GM19463 (cell line): ENCODE results near the gene DSC3.

Experiments
- ATAC-seq: cut with Tn5 transposase; IDR thresholded peaks from one replicate; pipeline ENCODE4 v1.9.1; 2021; ENCODE audit warnings: mild to moderate bottlenecking, moderate library complexity; ENCODE audit not compliant: unreplicated experiment

Gene DSC3

DNA sequence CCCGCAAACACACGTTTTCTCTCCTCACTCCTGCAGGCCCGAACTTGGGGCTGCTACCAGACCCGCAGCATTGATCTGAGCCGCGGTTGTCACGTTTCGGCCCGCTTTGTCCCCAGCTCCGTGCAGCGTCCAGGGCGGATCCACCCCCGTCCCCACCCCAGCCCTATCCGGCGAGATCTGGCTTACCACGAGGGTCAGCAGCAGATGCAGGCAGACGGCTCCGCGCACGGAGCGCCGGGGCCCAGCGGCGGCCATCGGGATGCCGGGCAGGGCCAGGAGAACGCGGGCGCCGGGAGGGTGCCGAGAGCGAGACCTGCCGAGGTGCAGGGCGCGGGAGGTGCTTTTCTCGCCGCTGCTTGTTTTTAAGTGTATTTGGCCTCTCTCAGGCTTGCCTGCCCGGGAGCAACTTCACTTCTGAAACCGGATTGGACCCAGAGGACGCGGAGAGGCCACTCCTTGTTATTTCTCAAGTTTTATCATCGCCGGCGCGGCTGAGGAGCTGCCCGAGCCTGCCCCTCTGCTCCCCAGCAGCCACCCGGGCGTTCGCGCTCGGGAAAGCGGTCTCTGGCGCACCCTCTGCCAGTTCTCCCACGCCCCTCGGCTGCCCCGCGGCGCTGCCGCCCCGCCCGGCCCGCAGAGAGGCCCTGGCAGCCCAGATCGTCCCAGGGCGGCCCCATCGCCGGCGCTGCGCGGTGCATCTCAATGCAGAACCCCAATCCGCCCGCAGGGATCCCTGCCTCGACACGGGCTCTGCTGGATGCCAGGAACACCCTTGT is at the start of gene DSC3:
Gene DSC3, minus strand, starts transcription at position 337 of the 776 bp plus-strand sequence. Its CDS starts 82 bp downstream, at position 255.
- ATAC-seq, result no peak

DNA sequence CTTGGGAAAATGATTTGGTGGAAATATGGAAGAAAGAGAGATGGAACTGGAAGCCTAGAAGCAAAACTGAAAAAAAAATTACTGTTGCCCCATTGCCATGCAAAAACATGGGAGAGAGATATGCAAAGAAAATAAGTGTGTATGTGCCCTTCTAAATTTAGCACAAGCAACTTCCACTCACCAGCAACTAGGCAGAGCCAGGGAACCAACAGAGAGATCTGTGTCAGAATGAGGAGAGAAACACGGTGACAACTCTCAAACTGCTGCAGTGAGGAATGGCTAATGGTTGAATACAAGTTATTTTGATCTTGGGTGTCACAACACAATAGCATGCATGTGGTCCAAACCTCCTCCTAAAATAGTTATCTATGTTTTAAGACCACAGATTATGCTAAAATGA is 48.8 kb upstream of the DSC3 start:
- no peak for ATAC-seq

DNA sequence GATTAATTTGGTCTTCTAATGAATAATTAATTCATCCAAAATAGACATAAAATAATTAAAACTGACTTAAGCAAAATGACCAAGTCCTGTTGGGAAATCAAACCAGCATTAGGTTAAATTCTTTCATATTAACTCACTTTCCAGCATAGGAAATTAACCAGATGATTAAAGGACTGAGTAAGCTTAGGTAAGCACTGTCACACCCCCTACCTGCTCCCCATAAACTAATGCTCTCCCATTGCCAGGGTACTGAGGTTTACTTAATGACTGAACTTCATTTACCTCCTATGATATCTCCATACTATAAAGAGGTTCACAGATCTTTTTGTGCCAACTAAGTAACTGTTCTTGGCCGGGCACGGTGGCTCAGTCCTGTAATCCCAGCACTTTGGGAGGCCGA is 46.0 kb upstream of the DSC3 start:
- ATAC-seq, result no peak

DNA sequence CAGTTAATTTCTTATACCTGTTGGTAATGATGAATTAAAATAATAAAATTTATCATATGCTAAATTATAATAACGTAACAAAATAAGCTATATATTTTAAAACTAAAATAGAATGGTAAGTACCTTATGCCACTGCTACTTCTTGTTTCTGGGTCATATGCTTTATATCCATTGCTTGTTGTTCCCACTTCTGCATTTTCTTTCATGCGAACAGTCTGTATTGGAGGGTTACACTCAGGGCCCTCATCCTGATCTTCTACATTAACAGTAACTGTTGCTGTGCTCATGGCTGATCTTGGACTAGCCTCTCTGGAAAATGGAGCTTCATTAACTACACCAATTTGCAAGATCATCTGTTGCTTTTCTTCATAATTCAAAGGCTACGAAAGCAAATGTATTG is 37.4 kb upstream of the DSC3 start:
- no peak for ATAC-seq

DNA sequence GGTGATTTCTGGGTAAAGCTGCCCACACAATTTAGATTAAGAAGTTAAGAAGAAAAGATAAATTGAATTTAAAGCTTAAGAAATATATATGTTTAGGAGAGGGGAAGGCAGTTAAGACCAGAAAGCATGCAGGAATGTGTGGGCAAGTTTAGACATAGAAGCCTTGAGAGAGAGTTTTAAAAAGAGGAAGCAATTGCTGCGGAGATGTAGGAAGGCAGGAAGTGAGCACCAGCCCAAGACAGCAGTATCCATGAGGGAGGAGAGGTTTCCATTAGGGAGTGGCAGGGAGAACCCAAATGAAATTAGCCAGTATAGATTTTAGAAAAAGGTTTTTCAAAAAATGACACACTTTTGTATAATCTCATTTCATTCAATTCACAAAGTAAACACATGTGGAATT is 35.3 kb upstream of the DSC3 start:
- no peak for ATAC-seq

DNA sequence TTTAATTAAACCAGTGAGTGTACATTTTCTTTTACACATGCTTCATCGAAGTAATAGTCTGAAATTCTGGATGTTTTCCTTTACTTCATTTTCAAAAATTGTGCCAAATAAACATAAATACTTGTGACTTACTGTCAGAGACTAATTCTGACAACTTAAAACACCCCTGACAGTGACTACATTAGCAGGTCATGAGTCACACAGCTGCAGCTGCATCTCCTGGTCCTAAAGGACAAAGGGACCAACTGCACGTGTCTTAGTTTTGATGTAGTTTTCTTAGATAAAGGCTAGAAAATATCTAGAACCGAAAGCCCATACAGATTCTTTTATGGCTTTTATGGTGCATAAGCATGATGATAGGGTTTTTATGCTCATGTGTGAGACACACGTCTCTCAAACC is 29.6 kb upstream of the DSC3 start:
- no peak for ATAC-seq

DNA sequence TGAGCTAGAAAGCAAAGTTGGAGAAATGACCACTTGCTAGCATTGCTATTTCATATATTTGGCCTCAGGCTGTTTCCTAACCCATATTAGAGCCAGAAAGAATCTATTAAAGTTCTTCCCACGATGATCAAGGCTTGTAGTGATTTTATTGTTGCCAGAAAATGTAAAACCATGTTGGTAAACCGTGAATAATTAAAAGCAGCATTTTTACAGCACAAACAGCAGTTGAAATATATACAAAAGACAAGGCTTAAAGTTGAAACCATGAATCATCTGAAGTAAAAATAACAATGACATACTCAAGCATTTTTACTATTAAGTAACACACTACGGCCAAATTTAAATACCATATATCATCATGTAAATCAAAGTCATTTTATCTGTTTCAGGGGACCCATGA is 27.7 kb upstream of the DSC3 start:
- ATAC-seq, result no peak

DNA sequence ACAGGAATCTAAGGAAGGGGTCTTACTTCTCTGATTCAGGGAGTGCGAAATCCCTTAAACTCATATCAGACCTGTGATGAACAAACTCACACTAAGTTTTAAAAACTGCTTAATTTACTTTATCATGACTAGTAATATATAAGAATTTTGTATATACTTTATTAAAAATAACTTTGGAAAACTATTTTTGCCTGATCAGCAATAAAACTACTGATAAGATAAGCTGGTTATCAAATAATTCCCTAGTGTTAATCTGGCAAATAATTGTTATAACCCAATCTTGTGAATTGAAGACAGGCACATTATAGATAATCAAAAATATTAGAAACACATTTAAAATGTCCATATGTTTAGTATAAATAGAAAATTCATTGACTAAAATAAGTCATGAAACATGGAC is 23.7 kb upstream of the DSC3 start:
- ATAC-seq, result no peak

DNA sequence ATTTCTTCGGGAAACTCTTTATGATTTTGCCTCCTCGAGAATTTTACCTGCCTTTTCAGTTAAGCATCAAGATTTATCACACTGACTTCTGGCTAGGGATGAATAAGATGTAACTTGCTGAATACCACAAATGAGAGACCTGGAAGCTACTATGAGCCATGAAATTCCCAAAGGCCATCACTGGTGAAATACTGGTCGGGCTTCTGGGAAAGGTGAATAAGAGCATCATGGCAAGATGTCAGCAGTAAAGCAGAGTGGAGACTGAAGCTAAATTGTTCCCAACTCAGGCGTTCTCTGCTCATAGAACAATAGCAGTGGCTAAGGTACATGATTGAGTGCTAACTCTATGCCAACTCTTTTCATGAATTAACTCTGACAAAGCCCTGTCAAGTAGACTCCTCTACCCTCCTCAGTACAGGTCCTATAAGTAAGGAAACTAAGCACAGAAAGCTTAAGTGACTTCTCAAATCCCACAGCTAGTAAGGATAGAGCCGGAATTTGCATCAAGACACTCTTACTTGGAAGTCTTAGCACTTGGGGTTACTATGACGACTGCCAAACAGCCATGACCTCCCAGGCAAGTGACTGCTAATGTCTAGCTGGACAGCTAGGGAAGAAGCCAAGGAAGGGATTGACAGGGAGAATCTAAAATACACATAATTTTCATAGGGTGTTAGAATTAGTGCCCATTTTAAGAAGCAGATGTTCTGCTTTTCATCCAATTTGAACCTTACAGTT is 22.7 kb upstream of the DSC3 start:
- ATAC-seq, result no peak

DNA sequence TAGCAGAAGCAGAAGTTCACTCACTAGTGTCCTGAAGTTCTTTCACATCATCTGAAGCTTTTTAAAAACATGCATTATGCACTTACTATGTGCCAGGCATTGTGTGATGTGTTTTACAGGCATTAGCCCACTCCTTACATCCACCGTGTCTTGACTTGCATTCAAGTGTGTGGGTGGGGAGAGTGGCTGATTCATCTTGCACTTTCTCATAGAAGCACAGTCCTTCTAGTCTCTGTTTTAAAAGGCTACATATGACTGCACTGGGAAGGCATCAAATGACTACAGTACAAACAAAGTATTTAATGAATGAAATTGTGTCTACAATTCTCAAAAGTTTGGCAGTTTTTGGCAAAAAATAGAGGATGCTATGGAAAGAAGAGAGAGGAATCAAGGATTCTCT is 21.6 kb upstream of the DSC3 start:
- peak; percentile 79 for ATAC-seq

DNA sequence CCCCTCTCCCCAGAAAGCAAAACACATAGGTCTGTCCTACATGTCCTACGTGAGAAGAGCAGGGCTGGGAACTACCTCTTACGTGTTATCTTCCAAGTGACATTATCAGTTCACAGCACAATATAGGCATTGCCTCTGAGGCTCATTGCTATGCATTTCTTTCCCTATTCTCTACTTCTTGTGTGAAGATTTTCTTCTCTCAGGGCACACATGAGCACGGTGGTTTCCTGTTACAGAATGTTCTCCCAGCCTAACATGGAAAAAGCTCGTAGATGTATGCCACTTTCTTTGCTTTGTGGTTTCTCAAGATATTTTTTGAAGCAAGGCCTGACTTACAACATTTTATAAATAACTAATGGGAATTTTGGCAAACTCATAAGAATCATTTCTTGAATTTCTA is 19.4 kb upstream of the DSC3 start:
- peak; percentile 47 for ATAC-seq

DNA sequence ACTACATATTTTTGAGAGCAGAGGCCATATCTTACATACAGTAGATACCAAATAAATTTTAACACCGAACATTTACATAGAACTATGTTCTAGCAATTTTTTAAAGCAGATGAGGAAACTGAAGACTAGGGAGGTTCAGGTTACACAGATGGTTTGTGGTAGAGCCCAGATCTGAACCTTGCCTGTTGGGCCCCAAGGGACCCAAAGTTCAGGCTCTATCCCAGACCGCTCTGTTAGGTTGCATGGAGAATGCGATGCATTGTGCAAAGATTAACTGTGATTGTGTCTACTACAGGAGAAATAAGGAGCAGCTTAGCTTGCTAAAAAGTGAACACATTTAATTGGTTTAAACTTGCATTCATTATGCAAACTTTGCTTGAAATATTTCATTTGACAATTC is 16.4 kb upstream of the DSC3 start:
- ATAC-seq, result no peak

DNA sequence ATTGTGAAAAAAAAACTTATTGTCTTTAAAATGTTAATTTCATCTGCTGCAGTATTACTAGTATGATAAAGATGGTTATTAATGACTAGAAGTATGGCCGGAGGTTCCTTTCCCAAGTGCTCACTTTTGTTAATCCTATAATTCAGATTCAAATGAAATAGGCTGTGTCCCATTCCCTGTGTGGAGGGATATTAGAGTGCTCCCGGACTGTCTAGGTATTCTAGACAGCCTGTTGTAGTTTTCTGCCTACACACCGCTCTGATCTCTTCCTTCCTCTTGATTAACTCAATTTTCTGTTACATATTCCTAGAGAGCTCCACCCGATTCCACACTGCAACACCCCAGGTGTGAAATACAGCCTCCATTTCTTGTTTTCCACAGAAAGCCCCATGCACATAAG is 15.4 kb upstream of the DSC3 start:
- no peak for ATAC-seq

DNA sequence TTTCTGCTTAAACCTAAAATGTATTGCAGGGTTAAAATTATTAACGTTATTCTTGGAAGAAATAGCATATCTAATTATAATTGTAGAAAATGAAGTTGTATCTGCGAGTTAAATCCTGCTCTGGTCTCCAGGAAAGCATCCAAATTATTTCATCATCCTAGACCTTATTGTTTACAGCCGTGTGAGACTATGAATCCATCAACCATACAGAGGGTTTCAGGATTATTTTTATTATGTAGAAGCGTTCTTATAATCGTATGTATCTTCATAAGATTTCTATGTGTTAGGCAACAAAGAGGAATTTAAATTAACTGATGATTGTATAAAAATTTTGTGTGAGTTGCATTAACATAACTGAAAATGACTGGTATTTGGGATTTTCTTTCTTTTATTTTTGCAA is 14.5 kb upstream of the DSC3 start:
- ATAC-seq, result no peak

DNA sequence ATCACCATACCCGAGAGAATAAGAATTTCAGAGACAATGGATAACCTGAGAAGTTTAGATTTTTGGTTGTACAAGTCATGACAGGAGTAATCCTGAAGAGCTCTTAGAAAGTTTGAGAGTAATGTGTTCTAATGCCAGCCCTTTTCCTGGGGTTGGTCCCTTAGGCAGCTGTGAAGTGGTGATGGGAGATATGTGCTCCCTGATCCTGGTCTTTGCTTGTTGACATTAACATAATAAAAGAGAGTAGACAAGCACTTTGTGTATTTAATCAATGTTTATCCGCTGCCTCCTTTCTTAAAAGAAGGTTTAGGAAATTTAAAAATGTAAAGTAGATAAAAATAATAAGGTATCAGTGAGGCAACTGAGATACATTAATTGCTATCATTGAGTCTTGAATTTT is 13.8 kb upstream of the DSC3 start:
- no peak for ATAC-seq

DNA sequence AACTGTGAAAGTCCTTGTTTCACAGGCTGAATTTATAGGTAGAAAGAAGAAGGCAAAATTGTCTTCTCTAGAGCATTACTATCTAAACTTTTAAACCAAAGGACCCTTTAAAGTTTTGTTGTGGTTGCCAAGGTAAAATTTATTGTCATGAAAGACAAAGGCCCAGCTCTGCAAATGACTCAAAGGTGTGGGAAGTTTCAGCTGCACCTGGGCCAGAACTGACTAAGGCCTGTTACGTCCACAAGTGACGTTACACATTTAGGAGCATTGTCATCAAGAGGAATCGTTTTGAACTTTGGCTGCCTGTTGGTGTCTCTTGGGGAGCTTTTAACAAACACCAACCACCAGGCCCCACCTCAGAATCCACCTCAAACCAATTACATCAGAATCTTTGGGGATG is 8.1 kb upstream of the DSC3 start:
- ATAC-seq, result no peak

DNA sequence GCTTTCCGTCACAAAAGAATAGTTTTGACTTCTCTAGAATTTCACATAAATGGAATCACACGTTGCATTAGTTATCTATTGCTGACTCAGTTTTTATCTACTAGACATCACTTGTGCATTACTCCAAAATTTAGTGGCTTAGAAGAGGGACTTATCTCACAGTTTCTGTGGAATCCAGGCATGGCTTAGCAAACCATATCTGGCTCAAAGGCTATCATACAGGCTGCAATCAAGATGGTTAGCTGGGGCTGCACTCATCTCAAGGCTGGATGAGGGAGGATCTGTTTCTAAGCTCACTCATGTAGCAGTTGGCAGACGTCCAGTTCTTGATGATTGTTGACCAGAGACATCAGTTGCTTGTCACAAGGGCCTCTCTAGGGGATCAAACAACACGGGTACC is 6.6 kb upstream of the DSC3 start:
- no peak for ATAC-seq

DNA sequence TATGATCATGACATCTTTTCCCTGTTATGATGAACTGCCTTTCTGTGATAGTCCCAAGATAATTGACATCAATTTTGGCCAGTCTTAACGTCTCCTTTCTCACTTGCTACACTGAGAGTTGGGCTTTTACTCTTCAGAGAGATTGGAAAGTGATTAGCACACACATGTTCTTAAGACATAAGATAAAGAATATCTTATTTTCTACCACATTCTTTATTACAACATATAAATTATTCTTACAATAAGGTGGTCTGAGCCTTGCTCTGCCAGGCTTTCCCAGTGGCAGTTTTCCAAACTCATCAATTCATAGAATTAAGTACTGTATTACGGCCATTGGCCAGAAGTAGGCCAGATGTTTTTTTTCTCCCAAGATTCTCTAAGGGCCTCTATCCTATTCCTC is 5.7 kb upstream of the DSC3 start:
- ATAC-seq, result no peak

DNA sequence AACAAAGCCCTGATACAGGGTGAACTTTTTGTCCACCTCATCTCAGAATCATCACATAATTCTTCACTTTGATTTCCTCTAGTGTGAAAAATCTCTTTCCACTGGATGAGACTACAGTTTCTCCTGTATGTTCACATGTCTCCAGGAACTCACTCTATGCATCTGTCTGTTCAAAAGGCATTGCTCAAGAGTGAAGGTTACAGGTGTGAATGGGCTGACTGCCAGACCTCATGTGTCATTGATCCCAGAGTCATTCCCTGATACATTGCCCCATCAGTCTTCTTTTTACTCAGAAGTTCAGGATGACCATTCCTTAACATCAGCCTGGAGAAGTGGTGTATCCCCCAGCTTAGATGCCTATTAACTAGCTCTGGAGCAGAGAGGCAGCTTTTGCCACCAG is 4.4 kb upstream of the DSC3 start:
- no peak for ATAC-seq

DNA sequence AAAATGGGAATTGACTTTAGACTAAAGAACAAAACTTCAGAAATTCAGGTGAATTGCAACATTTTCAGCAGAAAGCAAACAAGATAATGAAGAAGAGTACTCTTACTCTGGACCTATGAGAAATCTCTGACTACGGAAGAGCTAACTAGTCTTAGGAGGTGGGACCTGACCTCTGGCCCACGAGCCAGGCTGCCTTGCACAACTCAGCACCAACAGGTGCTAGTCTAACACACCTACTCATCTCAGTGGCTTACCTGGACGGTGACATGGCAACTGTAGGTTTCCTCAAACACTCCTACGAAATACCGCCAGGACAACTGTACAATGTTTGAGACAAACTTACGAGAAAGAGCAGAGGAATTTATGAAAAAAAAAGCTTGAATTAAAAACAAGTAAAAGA is 3.1 kb upstream of the DSC3 start:
- ATAC-seq, result no peak

DNA sequence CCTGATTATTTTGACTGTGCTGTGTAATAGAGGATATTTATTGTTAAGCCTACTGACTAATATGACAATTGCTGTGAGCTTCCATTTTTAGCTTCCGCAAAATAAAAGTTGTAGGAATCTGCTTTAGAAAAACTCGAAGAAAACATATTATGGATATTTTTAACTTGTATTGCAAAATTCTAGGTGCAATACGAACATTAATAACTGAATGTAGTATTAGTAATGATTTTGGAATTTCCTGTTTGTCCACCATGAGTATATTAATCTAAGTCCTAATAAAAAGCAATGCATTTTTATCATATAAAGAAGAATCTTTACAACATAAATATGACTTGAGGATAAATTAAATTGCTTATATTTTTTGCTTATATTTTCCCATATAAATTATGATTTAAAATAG is 2.4 kb upstream of the DSC3 start:
- no peak for ATAC-seq

DNA sequence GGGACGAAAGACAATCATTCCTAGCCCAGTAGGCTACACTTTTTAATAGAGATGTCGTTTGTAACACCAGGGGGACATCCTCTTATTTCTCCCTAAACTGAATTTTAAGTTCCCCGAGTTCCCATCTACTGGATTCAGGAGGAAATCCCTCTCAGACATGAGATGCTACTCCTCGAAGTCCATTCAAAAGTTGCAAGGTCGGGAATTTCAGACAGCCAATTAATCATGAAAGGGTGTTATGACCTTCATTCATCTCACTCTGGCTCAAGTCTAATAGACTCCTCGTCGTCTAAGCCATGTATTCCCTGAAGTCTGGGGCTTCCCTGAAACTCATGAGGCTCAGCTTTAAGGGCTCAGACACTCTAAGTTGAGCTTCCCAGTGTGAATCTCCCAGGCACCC is 1.2 kb upstream of the DSC3 start:
- no peak for ATAC-seq

DNA sequence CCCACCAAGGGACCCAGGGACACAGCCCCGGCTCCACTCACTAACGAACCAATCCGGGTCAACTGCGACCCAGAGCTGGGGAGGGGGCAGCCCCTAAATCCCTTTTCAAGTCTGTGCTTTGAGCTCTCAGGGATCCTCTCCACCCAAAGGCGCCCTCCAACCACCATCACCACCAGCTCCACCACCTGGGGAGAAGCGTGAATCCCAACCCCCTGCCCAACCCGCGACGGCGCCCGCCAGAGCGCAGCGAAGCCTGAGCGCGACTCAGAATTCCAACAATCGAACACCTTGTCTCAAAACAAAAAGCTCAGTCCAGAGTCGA is 497 bp downstream of the DSC3 start:
- ATAC-seq, result no peak
